NB4 (cell line): ENCODE results near the gene ELMOD2.

Source experiments
- MYC ChIP-seq: IDR thresholded peaks from 2 replicates; pipeline ENCODE4 v1.6.1; 2011; ENCODE audit warnings: low read depth, low read length
- POLR2A ChIP-seq: IDR thresholded peaks from 2 replicates; pipeline ENCODE4 v1.6.1; 2011; ENCODE audit warnings: mild to moderate bottlenecking; ENCODE audit not compliant: insufficient read length; ENCODE audit errors: extremely low read depth
- TF ChIP-seq, protein P1 (sequence below): IDR thresholded peaks from one replicate; pipeline ENCODE4 v1.5.1; 2012; ENCODE audit warnings: low read depth, low read length

DNA sequence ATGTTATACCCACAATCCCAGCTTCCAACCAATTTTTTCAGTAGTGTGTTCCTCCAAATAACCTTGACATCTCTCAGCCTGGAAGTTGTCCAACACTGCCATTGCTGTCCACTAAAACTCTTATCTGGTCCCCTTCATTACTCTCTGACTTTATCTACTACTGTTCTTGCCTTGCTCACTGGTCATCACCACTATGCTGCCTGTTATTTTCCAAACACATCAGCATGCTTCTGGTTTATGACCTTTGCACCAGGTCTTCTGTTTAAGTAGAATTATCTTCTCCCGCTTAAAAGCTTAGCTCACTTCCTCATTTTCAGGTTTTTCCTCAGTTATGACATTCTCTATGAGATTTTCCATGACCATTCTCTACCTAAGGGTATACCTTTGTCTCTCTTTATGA is 5.5 kb downstream of the ELMOD2 start:
- TF ChIP-seq, protein P1, sequence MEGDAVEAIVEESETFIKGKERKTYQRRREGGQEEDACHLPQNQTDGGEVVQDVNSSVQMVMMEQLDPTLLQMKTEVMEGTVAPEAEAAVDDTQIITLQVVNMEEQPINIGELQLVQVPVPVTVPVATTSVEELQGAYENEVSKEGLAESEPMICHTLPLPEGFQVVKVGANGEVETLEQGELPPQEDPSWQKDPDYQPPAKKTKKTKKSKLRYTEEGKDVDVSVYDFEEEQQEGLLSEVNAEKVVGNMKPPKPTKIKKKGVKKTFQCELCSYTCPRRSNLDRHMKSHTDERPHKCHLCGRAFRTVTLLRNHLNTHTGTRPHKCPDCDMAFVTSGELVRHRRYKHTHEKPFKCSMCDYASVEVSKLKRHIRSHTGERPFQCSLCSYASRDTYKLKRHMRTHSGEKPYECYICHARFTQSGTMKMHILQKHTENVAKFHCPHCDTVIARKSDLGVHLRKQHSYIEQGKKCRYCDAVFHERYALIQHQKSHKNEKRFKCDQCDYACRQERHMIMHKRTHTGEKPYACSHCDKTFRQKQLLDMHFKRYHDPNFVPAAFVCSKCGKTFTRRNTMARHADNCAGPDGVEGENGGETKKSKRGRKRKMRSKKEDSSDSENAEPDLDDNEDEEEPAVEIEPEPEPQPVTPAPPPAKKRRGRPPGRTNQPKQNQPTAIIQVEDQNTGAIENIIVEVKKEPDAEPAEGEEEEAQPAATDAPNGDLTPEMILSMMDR: no peak
- TF ChIP-seq MYC (no peak), POLR2A (no peak)
